PFSK-1 (cell line): Measurements from ENCODE around the gene LAT. TPM values are rescaled to one million over a fixed set of nuclear protein-coding genes. Genes with fewer than 3 reads are reported as not detected.

Experiments used
- FOXP2 ChIP-seq: optimal IDR thresholded peaks from 2 replicates; pipeline ENCODE3; 2011; ENCODE audit warnings: borderline replicate concordance, control low read depth, inconsistent platforms; ENCODE audit not compliant: insufficient read depth; ENCODE audit errors: extremely low read length, extremely low read depth
- POLR2AphosphoS5 ChIP-seq: IDR thresholded peaks from 2 replicates; pipeline ENCODE4 v1.6.1; 2012; ENCODE audit warnings: low read depth, mild to moderate bottlenecking, control low read depth, low read length, moderate library complexity
- SIN3A ChIP-seq: IDR thresholded peaks from 2 replicates; pipeline ENCODE4 v1.6.1; 2012; ENCODE audit warnings: mild to moderate bottlenecking, low read length, moderate library complexity, borderline replicate concordance; ENCODE audit not compliant: insufficient read depth
- TAF1 ChIP-seq: IDR thresholded peaks from 2 replicates; pipeline ENCODE4 v1.6.1; 2012; ENCODE audit warnings: low read length, control low read depth, borderline replicate concordance; ENCODE audit not compliant: insufficient read depth
- polyA plus RNA-seq: library from polyadenylated mRNA; unstranded; fragments of >200 nt; gene quantifications from one replicate; pipeline ENCODE4 v1.2.1, GENCODE V29; 2012; ENCODE audit warnings: low read depth, missing spikeins; ENCODE audit not compliant: insufficient read length
- TF ChIP-seq, protein P1 (sequence below), 2 experiments: IDR thresholded peaks; 2 replicates each; pipeline versions ENCODE4 v1.6.1 to v1.8.0; 2011 to 2012; ENCODE audit warnings: low read depth in 2 of 2, low read length in 2 of 2, control low read depth in 1 of 2, inconsistent platforms in 1 of 2, mild to moderate bottlenecking in 1 of 2, moderate library complexity in 1 of 2; ENCODE audit not compliant: insufficient read depth in 1 of 2

Gene LAT, protein sequence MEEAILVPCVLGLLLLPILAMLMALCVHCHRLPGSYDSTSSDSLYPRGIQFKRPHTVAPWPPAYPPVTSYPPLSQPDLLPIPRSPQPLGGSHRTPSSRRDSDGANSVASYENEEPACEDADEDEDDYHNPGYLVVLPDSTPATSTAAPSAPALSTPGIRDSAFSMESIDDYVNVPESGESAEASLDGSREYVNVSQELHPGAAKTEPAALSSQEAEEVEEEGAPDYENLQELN
- 30.4 TPM for polyA plus RNA-seq

DNA sequence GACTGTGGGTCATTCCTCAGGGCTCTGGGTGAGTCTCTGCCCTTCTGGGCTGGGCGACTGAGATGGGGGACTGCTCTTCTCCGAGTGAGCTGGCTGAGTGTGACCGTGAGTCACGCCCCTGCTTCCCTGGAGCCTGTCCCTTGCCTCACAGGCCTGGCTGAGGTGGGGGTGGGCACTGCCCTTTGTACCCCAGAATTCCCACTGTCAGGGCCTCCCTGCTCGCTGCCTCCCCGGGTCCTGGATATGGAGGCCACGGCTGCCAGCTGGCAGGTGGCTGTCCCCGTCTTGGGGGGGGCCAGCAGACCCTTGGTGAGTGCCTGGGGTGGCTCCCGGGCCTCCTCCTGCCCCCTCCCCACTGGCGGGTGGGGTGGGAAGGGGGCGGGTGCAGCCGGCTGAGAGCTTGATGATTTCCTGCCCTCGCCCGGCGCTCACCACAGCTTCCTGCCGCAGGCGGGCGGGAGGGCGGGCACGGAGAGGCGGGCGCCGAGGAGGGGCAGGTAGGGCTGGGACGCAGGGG lies at the start of gene LAT:
Gene LAT, plus strand, starts transcription at position 434 of the 517 bp plus-strand sequence. CDS start 366 bp downstream, outside the sequence.
- TF ChIP-seq, protein P1, sequence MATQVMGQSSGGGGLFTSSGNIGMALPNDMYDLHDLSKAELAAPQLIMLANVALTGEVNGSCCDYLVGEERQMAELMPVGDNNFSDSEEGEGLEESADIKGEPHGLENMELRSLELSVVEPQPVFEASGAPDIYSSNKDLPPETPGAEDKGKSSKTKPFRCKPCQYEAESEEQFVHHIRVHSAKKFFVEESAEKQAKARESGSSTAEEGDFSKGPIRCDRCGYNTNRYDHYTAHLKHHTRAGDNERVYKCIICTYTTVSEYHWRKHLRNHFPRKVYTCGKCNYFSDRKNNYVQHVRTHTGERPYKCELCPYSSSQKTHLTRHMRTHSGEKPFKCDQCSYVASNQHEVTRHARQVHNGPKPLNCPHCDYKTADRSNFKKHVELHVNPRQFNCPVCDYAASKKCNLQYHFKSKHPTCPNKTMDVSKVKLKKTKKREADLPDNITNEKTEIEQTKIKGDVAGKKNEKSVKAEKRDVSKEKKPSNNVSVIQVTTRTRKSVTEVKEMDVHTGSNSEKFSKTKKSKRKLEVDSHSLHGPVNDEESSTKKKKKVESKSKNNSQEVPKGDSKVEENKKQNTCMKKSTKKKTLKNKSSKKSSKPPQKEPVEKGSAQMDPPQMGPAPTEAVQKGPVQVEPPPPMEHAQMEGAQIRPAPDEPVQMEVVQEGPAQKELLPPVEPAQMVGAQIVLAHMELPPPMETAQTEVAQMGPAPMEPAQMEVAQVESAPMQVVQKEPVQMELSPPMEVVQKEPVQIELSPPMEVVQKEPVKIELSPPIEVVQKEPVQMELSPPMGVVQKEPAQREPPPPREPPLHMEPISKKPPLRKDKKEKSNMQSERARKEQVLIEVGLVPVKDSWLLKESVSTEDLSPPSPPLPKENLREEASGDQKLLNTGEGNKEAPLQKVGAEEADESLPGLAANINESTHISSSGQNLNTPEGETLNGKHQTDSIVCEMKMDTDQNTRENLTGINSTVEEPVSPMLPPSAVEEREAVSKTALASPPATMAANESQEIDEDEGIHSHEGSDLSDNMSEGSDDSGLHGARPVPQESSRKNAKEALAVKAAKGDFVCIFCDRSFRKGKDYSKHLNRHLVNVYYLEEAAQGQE (IDR thresholded peaks at IDR 0.05; ENCODE audit: insufficient read depth in 1 of 2, low read depth in 2 of 2, low read length in 2 of 2) = no peak
- no peak for TF ChIP-seq SIN3A
- TF ChIP-seq FOXP2 = no peak
- TF ChIP-seq POLR2AphosphoS5 = no peak
- no peak; the same call in 1 of the 2 replicates for TF ChIP-seq TAF1

DNA sequence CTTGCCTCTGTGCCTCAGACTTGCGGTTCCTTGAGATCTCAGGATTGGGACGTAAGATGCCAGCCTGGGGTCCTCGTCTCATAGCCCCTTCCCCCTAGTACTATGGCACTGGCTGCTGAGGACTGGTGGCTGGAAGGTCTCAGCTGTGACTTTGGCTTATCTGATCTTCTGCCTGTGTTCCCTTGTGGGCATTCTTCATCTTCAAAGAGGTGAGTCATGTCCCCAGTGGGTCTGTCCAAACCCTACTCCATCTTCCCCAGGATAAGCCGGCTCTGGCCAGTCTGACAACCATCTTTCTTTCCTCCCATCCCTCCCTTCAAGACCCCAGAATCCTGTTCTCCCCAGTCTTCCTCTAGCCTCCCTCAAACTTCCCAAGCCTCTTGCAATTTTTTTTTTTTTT lies 49.5 kb upstream of the LAT start:
- TF ChIP-seq FOXP2 (no peak), TAF1 (no peak), POLR2AphosphoS5 (no peak), SIN3A (no peak)
- TF ChIP-seq, protein P1 (IDR thresholded peaks at IDR 0.05; ENCODE audit: insufficient read depth in 1 of 2, low read depth in 2 of 2, low read length in 2 of 2) = no peak

DNA sequence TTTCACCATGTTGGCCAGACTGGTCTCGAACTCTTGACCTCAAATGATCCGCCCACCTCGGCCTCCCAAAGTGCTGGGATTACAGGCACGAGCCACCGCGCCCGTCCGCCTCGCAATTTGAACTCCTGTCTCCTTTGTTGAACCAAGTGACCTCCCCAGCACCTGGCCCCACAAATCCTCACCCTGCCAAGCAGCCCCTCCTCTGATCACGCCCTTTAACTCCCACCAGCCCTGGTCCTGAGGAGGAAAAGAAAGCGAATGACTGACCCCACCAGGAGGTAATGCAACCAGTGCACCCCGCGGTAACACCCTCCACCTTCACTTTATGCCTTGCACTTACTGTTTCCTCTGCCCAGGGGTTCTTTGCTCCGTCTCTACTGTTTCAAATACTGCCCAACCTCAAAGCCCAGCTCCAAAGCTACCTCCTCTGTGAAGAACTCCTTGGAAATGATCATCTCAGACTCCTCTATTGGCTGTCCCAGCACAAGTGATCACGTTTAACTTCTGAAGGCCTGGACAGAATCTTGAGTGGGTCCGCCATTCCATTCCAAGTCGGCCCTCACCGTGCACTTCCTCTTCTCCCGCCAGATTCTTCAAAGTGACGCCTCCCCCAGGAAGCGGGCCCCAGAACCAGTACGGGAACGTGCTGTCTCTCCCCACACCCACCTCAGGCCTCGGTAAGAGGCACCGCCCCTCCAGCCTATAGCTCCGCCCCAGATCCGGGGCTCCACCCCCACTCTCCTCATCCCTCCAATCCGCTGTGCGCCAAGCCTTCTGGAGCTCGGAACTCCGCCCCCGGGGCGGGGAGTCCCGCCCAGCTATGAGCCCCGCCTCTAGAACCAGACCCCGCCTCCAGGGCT lies 48.7 kb upstream of the LAT start:
- TF ChIP-seq SIN3A = no peak

DNA sequence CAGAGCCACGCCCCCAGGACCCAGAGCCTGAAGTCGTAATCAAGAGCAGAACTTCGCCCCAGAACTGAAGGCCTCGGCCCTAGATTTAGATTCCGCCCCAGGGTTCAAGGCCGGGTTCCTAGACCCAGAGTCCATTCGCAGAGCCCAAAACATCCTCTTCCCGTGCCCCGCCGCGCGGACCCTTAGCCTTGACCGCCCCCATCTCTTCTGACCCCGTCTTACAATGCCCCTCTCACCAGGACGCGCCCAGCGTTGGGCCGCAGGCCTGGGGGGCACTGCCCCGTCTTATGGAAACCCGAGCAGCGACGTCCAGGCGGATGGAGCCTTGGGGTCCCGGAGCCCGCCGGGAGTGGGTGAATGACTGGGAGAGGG lies 48.1 kb upstream of the LAT start:
- TF ChIP-seq, protein P1 (IDR thresholded peaks at IDR 0.05; ENCODE audit: insufficient read depth in 1 of 2, low read depth in 2 of 2, low read length in 2 of 2) = no peak
- TF ChIP-seq SIN3A = no peak
- TF ChIP-seq FOXP2 = no peak
- no peak for TF ChIP-seq POLR2AphosphoS5
- TF ChIP-seq TAF1 = no peak

DNA sequence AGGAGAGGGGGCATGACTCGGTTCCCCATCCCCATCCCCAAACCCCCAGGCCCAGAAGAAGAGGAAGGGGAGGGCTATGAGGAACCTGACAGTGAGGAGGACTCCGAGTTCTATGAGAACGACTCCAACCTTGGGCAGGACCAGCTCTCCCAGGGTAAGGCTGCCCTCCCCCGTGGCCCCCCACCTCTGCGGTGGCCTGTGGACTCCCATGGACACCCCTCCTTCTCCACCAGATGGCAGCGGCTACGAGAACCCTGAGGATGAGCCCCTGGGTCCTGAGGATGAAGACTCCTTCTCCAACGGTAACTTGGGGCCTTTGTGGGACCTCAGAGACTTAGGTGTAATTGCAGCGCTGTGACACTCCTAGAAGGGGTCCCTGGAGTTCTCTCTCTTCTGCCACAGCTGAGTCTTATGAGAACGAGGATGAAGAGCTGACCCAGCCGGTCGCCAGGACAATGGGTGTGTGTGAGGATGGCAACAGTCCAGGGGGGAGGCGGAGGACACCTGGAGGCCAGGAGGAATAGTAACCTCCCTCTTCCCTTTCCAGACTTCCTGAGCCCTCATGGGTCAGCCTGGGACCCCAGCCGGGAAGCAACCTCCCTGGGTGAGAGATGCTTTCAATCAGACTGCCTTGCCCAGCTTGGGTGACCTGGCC lies 47.5 kb upstream of the LAT start:
- TF ChIP-seq, protein P1 (IDR thresholded peaks at IDR 0.05; ENCODE audit: insufficient read depth in 1 of 2, low read depth in 2 of 2, low read length in 2 of 2) = no peak
- TF ChIP-seq TAF1 = no peak
- no peak for TF ChIP-seq FOXP2
- no peak for TF ChIP-seq SIN3A
- no peak for TF ChIP-seq POLR2AphosphoS5
